Measurements from ENCODE around the gene PLXNC1. TPM values are rescaled to one million over a fixed set of nuclear protein-coding genes. Genes with fewer than 3 reads are reported as not detected.

Gene PLXNC1
- total and polyA plus RNA-seq, 4 donors: 1.7 to 70.0 (median 36.3) TPM

- Histone ChIP-seq H3K4me3 (no peak overlapping the region), H3K9me3 (ENCODE audit: control insufficient read depth in 4 of 4, insufficient read depth in 3 of 4, low read length in 3 of 4) (no peaks in the 10 kb centered on the region), H3K9ac (ENCODE audit: insufficient read depth in 1 of 2, low read length in 2 of 2) (no peak overlapping the region), H3K27ac (ENCODE audit: low read depth in 1 of 2, low read length in 1 of 2) (peak overlapping the region in 1 of 2 donors; percentile 21), H3K36me3 (ENCODE audit: control insufficient read depth in 4 of 4, insufficient read depth in 4 of 4, low read length in 4 of 4) (peaks cover 0 to 2% (median 0%) of the 10 kb centered on the region in 4 donors), H3K4me1 (ENCODE audit: control insufficient read depth in 5 of 5, insufficient read depth in 5 of 5, low read length in 5 of 5) (peaks cover 0 to 11% (median 0%) of the 10 kb centered on the region in 5 donors), H3K27me3 (ENCODE audit: control insufficient read depth in 3 of 3, insufficient read depth in 3 of 3, low read length in 2 of 3) (no peaks in the 10 kb centered on the region)
- 37 to 47% methylated on average over 5 of the region's 5 CpGs for WGBS, 2 donors
- peak in 2 of 3 donors; percentile 65 to 78 for DNase-seq
- no peak for ATAC-seq (ENCODE audit: insufficient read depth, low FRiP score)
- TF ChIP-seq, protein P1, sequence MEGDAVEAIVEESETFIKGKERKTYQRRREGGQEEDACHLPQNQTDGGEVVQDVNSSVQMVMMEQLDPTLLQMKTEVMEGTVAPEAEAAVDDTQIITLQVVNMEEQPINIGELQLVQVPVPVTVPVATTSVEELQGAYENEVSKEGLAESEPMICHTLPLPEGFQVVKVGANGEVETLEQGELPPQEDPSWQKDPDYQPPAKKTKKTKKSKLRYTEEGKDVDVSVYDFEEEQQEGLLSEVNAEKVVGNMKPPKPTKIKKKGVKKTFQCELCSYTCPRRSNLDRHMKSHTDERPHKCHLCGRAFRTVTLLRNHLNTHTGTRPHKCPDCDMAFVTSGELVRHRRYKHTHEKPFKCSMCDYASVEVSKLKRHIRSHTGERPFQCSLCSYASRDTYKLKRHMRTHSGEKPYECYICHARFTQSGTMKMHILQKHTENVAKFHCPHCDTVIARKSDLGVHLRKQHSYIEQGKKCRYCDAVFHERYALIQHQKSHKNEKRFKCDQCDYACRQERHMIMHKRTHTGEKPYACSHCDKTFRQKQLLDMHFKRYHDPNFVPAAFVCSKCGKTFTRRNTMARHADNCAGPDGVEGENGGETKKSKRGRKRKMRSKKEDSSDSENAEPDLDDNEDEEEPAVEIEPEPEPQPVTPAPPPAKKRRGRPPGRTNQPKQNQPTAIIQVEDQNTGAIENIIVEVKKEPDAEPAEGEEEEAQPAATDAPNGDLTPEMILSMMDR (IDR thresholded peaks at IDR 0.05; ENCODE audit: control extremely low read depth, extremely low read depth): no peak
These were observed 188.0 kb downstream of the PLXNC1 start for GRCh38 chr12:94336211-94336925.

- 93 to 94% methylated on average over 4 of the region's 4 CpGs for WGBS, 2 donors
- Histone ChIP-seq H3K4me1 (ENCODE audit: control insufficient read depth in 5 of 5, insufficient read depth in 5 of 5, low read length in 5 of 5) (peaks cover 0 to 11% (median 0%) of the 10 kb centered on the region in 5 donors), H3K9ac (ENCODE audit: insufficient read depth in 1 of 2, low read length in 2 of 2) (no peak overlapping the region), H3K27me3 (ENCODE audit: control insufficient read depth in 3 of 3, insufficient read depth in 3 of 3, low read length in 2 of 3) (no peaks in the 10 kb centered on the region), H3K9me3 (ENCODE audit: control insufficient read depth in 4 of 4, insufficient read depth in 3 of 4, low read length in 3 of 4) (no peaks in the 10 kb centered on the region), H3K4me3 (no peak overlapping the region), H3K27ac (ENCODE audit: low read depth in 1 of 2, low read length in 1 of 2) (no peak overlapping the region), H3K36me3 (ENCODE audit: control insufficient read depth in 4 of 4, insufficient read depth in 4 of 4, low read length in 4 of 4) (peaks cover 0 to 2% (median 0%) of the 10 kb centered on the region in 4 donors)
- DNase-seq (no peak), ATAC-seq (ENCODE audit: insufficient read depth, low FRiP score) (no peak)
- TF ChIP-seq, protein P1 (IDR thresholded peaks at IDR 0.05; ENCODE audit: control extremely low read depth, extremely low read depth): no peak
These were observed 189.8 kb downstream of the PLXNC1 start for GRCh38 chr12:94338006-94338794.

GRCh38 chr12:94340573-94340972 is 192.2 kb downstream of the PLXNC1 start:
- ATAC-seq (ENCODE audit: insufficient read depth, low FRiP score): no peak
- H3K9me3 ChIP-seq (ENCODE audit: control insufficient read depth in 4 of 4, insufficient read depth in 3 of 4, low read length in 3 of 4): no peaks in the 10 kb centered on the region
- no peak for DNase-seq
- no peak overlapping the region for H3K9ac ChIP-seq (ENCODE audit: insufficient read depth in 1 of 2, low read length in 2 of 2)
- TF ChIP-seq, protein P1 (IDR thresholded peaks at IDR 0.05; ENCODE audit: control extremely low read depth, extremely low read depth): no peak
- H3K4me1 ChIP-seq (ENCODE audit: control insufficient read depth in 5 of 5, insufficient read depth in 5 of 5, low read length in 5 of 5): peaks cover 0 to 9% (median 0%) of the 10 kb centered on the region in 5 donors
- peaks cover 1 to 5% (median 3%) of the 10 kb centered on the region in 4 donors for H3K36me3 ChIP-seq (ENCODE audit: control insufficient read depth in 4 of 4, insufficient read depth in 4 of 4, low read length in 4 of 4)
- H3K4me3 ChIP-seq: no peak overlapping the region
- no peaks in the 10 kb centered on the region for H3K27me3 ChIP-seq (ENCODE audit: control insufficient read depth in 3 of 3, insufficient read depth in 3 of 3, low read length in 2 of 3)
- no peak overlapping the region for H3K27ac ChIP-seq (ENCODE audit: low read depth in 1 of 2, low read length in 1 of 2)
- WGBS, 2 donors: 96 to 97% methylated on average over 6 of the region's 6 CpGs

Measured in lung (tissue), 12 donors.